Heart left ventricle (tissue), 16 donors: Measurements from ENCODE around the gene SSPN. TPM values are rescaled to one million over a fixed set of nuclear protein-coding genes. Genes with fewer than 3 reads are reported as not detected.

Experiments used
- ATAC-seq, 4 donors: fragments of 200-7000 bp; cut with Tn5 transposase; one replicate each; pipeline ENCODE4 v1.9.1; 2020 to 2022; ENCODE audit warnings: moderate library complexity in 4 of 4, mild to moderate bottlenecking in 3 of 4, moderate number of reproducible peaks in 1 of 4
- DNase-seq, 5 donors: peaks; one replicate each; pipeline ENCODE4 v3.0.0-alpha.2; 2020
- H3K27ac ChIP-seq, 12 donors: fragments of 200-600 bp; sonication (generic) in 4 of 12; one replicate each; pipeline versions ENCODE4 v1.5.0 to v1.8.0; 2016 to 2022; ENCODE audit warnings: mild to moderate bottlenecking in 2 of 12
- H3K27me3 ChIP-seq, 9 donors: fragments of 200-600 bp; sonication (generic) in 2 of 9; one replicate each; pipeline versions ENCODE4 v1.5.1 to v1.8.0; 2016 to 2022; ENCODE audit warnings: mild to moderate bottlenecking in 3 of 9
- H3K36me3 ChIP-seq, 9 donors: fragments of 200-600 bp; sonication (generic) in 2 of 9; one replicate each; pipeline versions ENCODE4 v1.5.0 to v1.8.0; 2018 to 2022; ENCODE audit warnings: mild to moderate bottlenecking in 2 of 9
- H3K4me1 ChIP-seq, 12 donors: fragments of 200-600 bp; sonication (generic) in 4 of 12; one replicate each; pipeline versions ENCODE4 v1.5.0 to v1.8.0; 2016 to 2022; ENCODE audit warnings: mild to moderate bottlenecking in 3 of 12
- H3K4me3 ChIP-seq, 12 donors: fragments of 200-600 bp; sonication (generic) in 4 of 12; one replicate each; pipeline versions ENCODE4 v1.5.0 to v1.8.0; 2017 to 2022; ENCODE audit warnings: mild to moderate bottlenecking in 9 of 12, moderate library complexity in 4 of 12
- H3K9me3 ChIP-seq, 12 donors: fragments of 200-600 bp; sonication (generic) in 4 of 12; one replicate each; pipeline versions ENCODE4 v1.5.0 to v1.8.0; 2016 to 2022; ENCODE audit warnings: mild to moderate bottlenecking in 1 of 12
- CTCF ChIP-seq, 12 donors: fragments of 200-600 bp; sonication (generic) in 4 of 12; IDR thresholded peaks; one replicate each; pipeline versions ENCODE4 v1.5.0 to v1.8.0; 2018 to 2022; ENCODE audit warnings: antibody characterized with exemption in 12 of 12, mild to moderate bottlenecking in 5 of 12
- POLR2A ChIP-seq, 2 donors: fragments of 450-650 bp; IDR thresholded peaks; one replicate each; pipeline ENCODE4 v1.6.1; 2017; ENCODE audit warnings: antibody characterized with exemption in 2 of 2, mild to moderate bottlenecking in 2 of 2, moderate library complexity in 2 of 2
- WGBS, 4 donors: extraction: QIAGEN DNeasy Blood & Tissue Kit in 2 of 4; methylation state at CpG; one replicate each; pipeline versions ENCODE4 v1.1.5 to v1.1.7; 2013 to 2018; 5-methylcytosine and 5-hydroxymethylcytosine counted together
- intact Hi-C, 10 donors: fragments of 100-400 bp; cut with DNase I; formaldehyde crosslinking; loops; one replicate each; pipeline versions ENCODE4 v1.11.1 to v1.14.2; 2022
- long read RNA-seq, 3 donors: library from polyadenylated mRNA; unstranded; transcript quantifications; one replicate each; pipeline ENCODE4 v2.0.0, GENCODE V29; 2020 to 2021
- polyA plus RNA-seq, 2 donors: library from polyadenylated mRNA; stranded (reverse); fragments of 200-250 nt; gene quantifications; one replicate each; pipeline ENCODE4 v1.2.3, GENCODE V29; 2013
- total RNA-seq, 9 donors: library from RNA; depleted of rRNA in 2 of 9; stranded (reverse); fragments of >200 nt in 2 of 9; fragmentation: NEBNext Ultra II Directional in 3 of 9; extraction: Animal tissue kit (Norgen Biotek cat#: 25700) in 3 of 9; gene quantifications; one replicate each; pipeline versions ENCODE4 v1.1.0 to v1.2.4, GENCODE V29; 2016 to 2023
- donor health status: ischemic (EF 13 %, LVEDD 7.1; RV severe dilation, severe dysfunction).
- donor health status: healthy with polysubstance abuse.
- donor health status: DM: no; HTN: yes; CAD: no.
- donor health status: DM: no; HTN: no; CAD: no.
- donor health status: ischemic (EF 25% LVEDD 6.9; RV normal size, moderate dysfunction).
- donor health status: ischemic (EF 25% LVEDD 5.7; RV mildly dilated, moderate dysfunction).
- donor health status: healthy.
- donor health status: DM: yes; HTN: yes; CAD: no.
- donor health status: ischemic (EF 35%, LVEDD 5.7; RV mildly dilated, moderate dysfunction).
- donor health status: nonischemic (EF 11% LVEDD 7.7; RV severe dilation, severe dysfunction).
- donor health status: DM: yes; HTN: yes; CAD: no.
- donor health status: PGD.
- donor health status: ischemic (EF 29% LVEDD 5.4; RV normal size, mild dysfunction).
- donor health status: nonischemic (EF 23%, LVEDD 6.1; RV moderate dilation, normal function).

Gene SSPN
- total RNA-seq (100 to 1,000 TPM in 1 of 9 donors, 10 to 100 TPM in 8; 19.9 to 109 (median 75.9) TPM), polyA plus RNA-seq (10 to 100 TPM in 1 of 2 donors, 1 to 10 TPM in 1; 7.5 to 18.2 TPM)
- long read RNA-seq, donor 1, full-length matches to known transcripts: 21 of 26 reads
- long read RNA-seq, donor 1, partial matches to known transcripts: 0 of 26 reads
- long read RNA-seq, donor 1, other reads (novel, unspliced or antisense): 5 of 26 reads
- long read RNA-seq, donor 2, partial matches to known transcripts: 8 of 10 reads
- long read RNA-seq, donor 2, other reads (novel, unspliced or antisense): 0 of 10 reads
- long read RNA-seq, donor 3, transcript SSPN-201 (3 exons, 2,788 nt): major isoform, 17 of 28 reads
- long read RNA-seq, donor 3, partial matches to known transcripts: 0 of 28 reads
- long read RNA-seq, donor 3, other reads (novel, unspliced or antisense): 11 of 28 reads

- H3K4me3 ChIP-seq: peak within 1 kb of the TSS; percentile 32 to 79 (median 67)
- intact Hi-C loops: loop anchor here in 7 of 10 donors (1.0 to 10.0 kb wide), 4 partner anchors 43 to 70 kb away; partner anchors contain the start of gene BHLHE41 (in 5 of the 7)
- WGBS, 4 donors: 0 to 1% (median 0%) methylated on average over 29 to 35 of the region's 35 CpGs
- peak within 1 kb of the TSS; percentile 35 to 93 (median 84) for H3K27ac ChIP-seq
- H3K36me3 ChIP-seq: no peaks in the 10 kb centered on the region
- peaks cover 0 to 45% (median 25%) of the 10 kb centered on the region in 12 donors for H3K4me1 ChIP-seq
- peaks cover 0 to under 1% (median 0%) of the 10 kb centered on the region in 12 donors for H3K9me3 ChIP-seq
- TF ChIP-seq POLR2A (IDR thresholded peaks at IDR 0.05): no peak
- TF ChIP-seq CTCF (IDR thresholded peaks at IDR 0.05): no peak
- H3K27me3 ChIP-seq: peaks cover 0 to 15% (median 0%) of the 10 kb centered on the region in 9 donors
- ATAC-seq (peak; percentile 49 to 88 (median 78)), DNase-seq (peak; percentile 75 to 84 (median 81))
Measured at GRCh38 chr12:26195250-26195640, at the start of gene SSPN. SSPN (plus strand) TSS chr12:26195573; CDS start chr12:26195673, 100 bp downstream.

- H3K27me3 ChIP-seq: no peaks in the 10 kb centered on the region
- no peaks in the 10 kb centered on the region for H3K36me3 ChIP-seq
- intact Hi-C loops: no loop called here
- H3K4me3 ChIP-seq: no peak overlapping the region
- peaks cover 0 to 24% (median 9%) of the 10 kb centered on the region in 12 donors for H3K4me1 ChIP-seq
- no peaks in the 10 kb centered on the region for H3K9me3 ChIP-seq
- DNase-seq (no peak), ATAC-seq (no peak)
- WGBS, 4 donors: 74 to 81% (median 79%) methylated on average over 7 of the region's 7 CpGs
- TF ChIP-seq POLR2A (IDR thresholded peaks at IDR 0.05) (no peak), CTCF (IDR thresholded peaks at IDR 0.05) (no peak)
- no peak overlapping the region for H3K27ac ChIP-seq
Measured at GRCh38 chr12:26148291-26148690, 47.1 kb upstream of the SSPN start.

- ATAC-seq: no peak
- Histone ChIP-seq H3K27me3 (no peaks in the 10 kb centered on the region), H3K36me3 (no peaks in the 10 kb centered on the region), H3K27ac (peak overlapping the region in 1 of 12 donors; percentile 51), H3K4me1 (peaks cover 0 to 34% (median 11%) of the 10 kb centered on the region in 12 donors), H3K9me3 (no peaks in the 10 kb centered on the region), H3K4me3 (no peak overlapping the region)
- 60 to 70% (median 62%) methylated on average over 5 of the region's 5 CpGs for WGBS, 4 donors
- no peak for DNase-seq
- no peak for TF ChIP-seq POLR2A (IDR thresholded peaks at IDR 0.05)
- no peak for TF ChIP-seq CTCF (IDR thresholded peaks at IDR 0.05)
- intact Hi-C loops: loop anchor here in 1 of 10 donors (5.0 kb wide), 1 partner anchor 47 kb away; the partner anchor contains the start of gene SSPN
Measured at GRCh38 chr12:26149968-26150500, 45.3 kb upstream of the SSPN start.
